GM21737 (cell line): ENCODE data around the gene PNMA6E.

Experiments used
- ATAC-seq: cut with Tn5 transposase; IDR thresholded peaks from one replicate; pipeline ENCODE4 v1.9.1; 2021; ENCODE audit warnings: mild to moderate bottlenecking, moderate library complexity; ENCODE audit not compliant: unreplicated experiment

Gene PNMA6E

DNA sequence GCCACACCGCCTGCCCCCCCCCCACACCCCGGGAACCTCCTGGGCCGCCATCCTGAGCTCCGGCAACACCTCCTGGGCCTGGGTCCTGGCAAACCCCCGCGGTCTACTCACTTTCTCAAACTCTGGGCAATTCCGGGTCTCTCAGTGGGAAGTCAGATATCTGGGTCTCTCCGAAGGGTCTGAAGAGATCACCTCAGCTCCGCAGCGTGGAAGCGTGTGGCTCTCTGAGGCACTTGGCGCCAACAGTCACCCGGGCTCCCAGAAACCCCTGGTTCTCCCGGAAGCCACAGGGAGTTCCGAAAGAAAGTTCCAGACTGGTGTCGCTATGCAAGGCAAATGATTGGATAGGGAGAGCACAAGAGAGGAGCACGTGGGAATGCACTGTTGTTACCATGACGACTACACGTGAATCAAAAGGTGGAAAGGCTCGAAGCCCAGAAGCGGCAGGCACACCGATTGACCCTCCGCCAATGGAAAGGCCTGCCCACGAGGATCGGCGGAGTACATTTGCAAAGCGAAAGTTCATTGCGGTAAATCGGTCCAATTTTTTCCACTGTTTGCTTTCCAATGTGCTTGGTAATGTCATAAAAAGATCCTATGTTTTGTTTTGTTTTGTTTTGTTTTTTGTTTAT, at the start of gene PNMA6E:
PNMA6E (minus strand) TSS at position 218 of the 632 bp plus-strand sequence. CDS start 2,501 bp downstream, outside the sequence.
- ATAC-seq = no peak

DNA sequence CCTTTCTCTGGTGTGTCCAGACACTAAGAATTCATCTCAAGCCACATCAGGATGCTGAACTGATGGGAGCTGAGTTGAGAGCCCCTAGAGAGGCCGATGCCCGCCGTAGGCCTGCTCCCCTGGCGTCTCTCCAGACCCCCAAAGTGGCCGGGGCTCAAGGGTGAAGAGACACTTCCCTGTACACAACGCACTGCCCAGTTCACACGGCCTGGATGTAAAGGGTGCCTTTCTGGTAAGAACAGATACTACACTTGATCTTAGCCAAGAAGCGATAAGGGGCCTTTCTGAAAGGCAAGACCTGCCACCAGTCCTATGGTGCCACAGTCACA, 49.8 kb upstream of the PNMA6E start:
- no peak for ATAC-seq

DNA sequence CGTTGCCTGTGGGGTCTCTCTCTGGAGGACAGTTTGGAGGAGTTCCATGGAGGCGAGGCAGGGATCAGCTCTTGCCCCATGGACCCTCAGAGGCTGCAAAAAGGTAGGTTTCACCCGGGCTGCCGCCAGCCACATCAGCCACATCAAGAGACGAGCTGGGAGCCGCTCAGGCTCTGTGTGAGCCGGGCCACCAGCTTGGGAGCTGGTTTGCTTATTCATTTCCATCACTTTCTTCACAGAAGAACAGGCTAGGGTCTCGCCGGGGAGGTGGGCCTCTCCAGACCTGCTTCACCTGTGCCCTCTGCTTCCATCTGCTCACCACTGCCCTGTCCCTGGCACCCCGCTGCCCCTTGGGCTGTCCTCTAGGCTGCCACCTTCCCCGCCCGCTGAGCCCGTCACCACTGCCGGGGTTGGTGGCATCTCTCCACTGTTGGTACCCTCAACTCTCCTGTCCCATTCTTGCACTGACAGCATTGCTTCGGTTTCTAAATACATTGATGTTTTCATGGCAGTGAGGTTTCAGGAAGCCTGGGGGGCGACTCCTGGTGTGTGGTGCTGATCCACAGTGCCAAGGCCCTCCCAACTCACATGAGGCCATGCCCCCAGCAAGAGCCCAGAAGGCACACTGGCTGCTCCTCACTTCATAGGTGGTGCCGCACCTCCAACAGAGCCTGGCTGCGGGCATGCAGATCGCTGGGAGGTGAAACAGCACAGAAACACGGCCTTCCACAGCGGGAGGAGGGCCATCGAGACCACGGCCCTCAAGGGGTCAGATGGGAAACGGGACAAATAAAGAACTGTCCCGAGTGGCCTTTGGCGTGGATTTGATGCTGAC, 49.2 kb upstream of the PNMA6E start:
- ATAC-seq = no peak

DNA sequence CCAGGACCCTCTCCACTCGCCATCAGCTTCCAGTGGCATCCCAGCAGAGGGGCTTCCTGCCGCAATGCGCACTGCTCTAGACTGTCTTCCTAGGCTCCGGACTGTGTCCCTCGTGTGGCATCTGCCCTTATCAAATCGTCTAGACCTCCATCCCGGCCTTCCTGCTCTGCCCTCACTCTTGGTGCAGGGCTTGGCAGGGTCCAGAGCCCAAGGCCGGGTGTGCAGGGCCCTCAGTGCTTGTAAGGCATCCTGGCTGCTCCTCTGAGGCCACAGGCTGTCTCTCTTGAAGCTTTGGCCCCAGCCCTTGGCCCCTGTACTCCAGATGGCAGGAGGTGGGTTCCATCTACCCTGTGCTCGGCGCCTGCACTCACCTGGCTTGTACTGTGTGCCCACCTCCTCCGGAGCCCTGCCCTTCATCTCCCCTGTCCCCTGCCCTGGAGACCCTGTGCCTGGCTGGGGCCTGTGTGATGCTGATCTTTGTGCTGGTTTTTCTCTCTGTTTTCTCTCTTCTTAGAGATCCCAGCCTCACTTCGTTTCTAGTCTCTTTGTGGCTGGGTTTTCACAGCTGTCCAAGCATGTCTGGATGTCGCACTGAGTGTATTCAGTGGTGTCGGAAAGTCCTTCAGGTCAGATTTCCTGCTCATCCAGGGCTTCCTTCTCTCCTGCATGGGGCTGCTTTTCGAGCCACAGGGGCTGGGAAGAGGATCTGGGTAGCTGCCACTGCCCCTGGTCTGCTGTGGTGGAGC, 48.4 kb upstream of the PNMA6E start:
- no peak for ATAC-seq

DNA sequence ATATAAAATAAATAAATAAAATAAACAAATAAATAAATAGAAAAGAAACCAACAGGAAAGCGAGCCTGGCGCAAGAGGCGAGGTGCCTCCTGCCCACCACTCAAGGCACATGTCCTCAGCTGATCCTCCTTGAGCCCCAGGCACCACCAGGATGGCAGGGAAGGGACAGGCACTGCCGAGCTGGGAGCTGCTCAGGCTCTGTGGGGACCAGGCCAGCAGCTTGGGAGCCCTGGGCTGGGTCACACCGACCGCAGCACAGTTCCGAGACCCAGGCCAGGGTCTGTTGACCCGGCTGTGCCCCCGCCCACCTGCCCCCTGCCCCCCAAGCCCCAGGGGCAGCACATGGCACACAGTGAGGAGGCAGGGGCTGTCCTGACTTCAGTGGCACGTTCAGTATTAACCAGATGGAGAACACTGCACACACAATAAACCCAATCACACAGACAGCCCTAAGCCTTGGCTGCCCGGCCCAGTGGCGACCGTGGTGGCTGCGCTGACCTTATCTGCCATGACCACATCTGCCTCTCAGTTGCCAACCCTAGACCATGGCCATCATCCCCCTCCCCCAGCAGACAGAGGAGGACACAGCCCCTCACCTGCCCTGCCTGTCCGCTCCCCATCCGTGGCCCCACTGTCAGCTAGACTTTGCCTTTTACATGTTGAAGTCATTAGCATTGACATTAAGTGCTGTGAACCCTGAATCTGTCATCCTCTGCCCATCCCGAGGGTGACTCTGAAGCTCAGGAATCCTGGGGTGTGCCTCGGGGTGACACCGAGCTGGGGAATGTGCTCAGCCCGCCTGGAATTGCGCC, 47.6 kb upstream of the PNMA6E start:
- ATAC-seq = no peak

DNA sequence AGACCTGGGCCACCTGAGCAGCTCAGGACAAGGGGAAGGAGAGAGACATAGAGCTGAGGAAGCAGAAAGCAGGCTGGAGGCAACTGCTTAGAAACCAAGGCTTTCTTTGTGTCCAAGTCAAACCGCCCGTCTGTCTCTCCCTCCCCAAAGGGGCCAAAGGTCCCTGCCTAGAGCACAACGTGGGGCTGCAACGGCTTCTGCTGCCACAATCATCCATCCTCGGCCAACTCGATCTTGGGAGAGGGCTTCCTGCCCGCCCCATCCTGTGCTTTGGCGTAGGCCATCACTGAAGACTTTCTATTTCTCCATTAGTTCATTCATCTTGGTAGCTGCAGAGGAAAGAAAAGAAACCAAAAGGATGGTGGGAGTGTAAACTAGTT, 46.4 kb upstream of the PNMA6E start:
- no peak for ATAC-seq

DNA sequence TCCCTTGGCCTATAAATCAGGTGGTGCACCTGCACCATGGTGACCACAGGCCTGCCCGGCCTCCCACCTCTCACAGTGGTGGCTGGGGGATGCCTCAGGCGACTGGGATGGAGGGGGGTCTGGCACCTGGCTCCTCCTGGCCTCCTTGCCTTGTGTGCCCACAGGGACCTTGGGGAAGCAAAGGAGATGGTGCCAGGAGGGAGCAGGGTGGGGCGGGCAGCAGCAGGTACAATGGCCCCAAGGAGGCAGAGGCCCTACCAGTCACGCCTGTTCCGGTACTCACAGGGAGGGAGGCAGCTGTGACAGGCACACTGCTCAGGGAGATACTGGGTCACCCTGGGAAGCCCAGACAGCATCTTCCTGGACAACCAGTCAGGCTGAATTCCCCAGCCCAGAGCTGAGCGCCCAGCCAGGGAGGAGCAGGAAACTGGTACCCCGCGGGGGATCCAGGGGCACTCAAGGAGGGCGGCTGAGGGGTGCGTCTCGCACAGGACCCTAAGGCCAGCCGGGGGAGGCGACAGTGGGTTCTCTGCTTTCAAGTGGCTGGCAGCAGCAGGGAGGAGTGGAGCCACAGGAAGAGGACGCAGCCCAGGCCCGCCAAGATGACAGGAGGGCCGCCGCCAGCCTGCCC, 45.9 kb upstream of the PNMA6E start:
- no peak for ATAC-seq

DNA sequence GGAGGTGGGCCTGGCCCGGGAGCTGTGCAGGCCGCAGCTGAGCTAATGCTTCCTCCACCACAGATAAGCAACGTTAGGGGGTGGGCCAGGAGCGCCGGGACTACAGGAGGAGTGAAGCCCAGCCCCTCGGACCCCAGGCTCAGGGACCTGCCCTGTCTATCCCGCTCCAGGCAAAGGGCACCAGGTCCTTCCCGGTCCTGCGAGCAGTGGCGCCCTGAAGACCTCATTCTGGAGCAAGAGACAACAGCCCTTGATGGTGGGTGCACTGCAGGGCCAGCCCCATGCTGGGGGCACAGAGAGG, 45.4 kb upstream of the PNMA6E start:
- no peak for ATAC-seq

DNA sequence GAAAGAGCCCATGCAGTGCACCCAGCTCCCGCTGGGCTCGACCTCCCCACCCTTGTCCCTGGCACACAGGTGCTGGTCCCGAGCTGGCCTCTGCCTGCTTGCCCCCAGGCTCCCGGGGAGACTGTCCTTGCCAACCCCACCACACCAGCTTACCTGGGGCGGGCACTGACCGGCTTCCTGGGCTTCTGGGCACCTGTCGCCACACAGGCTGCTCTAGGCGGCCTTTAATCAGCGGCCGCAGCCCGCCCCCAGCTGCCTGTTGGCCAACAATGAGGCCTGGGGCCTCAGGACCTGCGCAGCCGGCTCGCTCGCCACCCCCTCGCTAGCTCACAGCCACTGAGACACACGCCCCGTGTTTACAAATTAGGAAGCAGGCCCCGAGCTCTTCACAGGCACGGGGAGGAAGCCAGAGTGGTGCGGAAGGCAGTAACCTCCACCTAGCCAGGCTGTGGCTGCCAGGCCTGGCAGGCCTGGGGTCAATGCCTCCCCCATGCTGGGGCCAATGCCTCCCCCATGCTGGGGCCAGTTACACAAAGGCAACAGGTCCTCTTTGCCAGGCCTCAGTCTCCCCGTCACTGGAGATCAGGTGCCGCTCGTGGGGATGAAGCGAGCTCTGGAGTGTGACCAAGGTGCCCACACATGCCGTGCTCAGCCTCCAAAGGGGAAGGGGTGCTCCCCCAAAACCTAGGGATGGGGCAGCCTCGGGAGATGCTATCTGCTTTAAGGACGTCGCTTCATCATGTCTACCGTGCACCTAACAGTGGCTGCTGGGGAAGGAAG, 44.9 kb upstream of the PNMA6E start, which contains the start of gene TREX2:
TREX2 (minus strand) TSS at position 201 of the 780 bp plus-strand sequence. CDS start 626 bp downstream, outside the sequence.
- ATAC-seq = no peak

DNA sequence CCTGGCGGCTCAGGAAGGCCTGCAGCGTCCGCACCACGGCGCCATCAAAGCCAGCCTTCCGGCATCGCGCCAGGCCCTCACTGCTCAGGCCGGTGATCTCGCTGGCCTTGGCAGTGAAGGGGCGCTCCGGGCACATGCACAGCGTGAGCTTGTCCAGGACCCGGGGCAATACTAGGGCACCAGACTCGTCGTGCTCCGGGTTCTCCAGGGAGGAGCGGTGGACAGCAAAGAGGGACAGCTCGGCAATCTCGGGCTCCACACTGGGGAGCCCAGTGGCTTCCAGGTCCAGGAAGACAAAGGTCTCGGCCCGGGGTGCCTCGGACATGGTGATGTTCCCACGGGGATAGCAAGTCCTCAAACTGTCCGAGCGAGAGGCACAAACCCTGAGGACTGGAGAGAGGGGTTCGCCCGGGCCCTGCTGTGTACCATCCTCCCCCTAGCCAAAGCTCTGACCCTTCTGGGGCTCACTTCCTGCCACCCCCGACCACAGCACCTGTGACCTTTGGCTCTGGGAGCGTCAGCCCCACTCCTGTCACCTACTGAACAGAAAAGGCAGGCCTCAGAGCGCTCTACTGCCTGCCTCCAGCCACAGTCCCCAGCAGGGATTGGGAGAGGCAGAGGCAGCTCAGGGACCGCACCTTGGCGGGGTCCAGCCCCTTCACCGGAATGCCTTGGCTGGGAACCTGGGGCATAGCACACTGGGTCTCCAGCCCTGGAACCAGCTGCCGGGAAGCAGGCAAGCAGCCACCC, 44.1 kb upstream of the PNMA6E start:
- no peak for ATAC-seq

DNA sequence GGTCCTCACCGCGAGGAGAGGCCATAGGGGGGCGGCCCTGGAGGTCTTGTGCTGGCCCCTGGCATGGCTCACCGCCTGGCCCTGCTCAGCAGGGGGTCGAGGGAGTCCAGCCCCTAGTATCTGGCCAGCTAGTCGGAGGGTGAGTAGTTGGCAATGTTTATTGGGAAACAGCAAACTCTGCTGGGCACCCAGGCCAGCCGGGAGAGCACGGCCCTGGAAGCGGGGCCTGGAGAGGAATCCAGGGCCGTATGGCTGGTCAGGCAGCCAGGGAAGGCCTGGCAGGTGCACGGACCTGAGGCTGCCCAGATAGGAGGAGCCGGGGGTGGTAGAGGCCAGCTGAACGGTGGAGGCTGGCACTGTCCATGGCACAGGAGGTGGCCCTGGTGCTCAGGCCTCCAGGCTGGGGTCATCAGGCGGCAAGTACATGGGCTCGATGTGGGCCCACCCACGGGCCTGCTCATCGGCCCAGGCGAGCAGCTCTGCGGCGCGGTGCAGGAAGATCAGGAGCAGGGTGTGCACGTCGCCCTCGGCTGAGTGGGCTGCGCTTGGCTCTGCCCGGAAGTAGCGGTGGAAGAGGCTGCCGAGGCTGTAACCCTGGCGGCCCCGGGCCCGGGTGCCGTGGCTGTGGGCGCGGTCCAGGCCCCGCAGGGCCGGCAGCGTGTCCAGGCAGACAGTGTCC, 43.3 kb upstream of the PNMA6E start:
- no peak for ATAC-seq

DNA sequence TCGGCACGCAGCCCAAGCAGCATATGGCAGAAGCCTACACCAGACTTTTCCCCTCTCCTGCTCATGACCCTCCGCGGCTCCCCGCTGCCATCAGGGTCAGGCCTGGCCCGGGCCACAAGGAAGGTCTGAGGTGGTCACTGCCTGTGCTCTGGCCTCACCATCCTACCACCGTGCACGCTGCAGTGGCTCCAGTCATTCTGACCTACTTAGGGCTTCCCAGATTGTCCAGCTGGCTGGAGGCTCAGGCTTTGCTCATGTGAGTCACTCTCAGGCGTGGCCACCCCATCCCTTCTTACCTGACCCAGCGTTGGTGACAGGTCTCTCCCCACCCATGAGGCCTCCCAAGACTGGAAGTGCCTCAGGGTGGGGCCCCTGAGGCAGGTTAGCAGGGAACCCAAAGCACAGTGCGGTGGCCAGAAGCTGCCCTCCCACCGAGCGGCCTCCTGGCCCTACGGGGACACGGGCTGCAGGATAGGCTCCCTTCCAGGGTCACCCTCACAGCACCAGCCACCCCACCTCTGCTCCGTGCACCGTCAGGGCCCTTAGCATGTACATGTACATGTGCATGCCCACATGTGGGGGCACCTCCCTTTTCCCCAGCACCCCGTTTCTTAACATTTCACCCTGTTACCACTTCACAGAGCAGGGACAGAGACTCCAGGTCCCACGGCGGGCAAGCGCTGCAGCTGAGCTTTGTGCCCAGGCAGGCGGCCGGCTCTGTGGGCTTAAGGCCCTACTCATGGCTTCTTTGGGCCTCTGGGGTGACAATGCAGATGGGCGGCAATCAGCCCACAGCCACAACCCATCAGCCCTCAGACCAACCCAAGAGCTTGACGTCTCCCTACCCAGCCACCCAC, 42.6 kb upstream of the PNMA6E start:
- no peak for ATAC-seq

DNA sequence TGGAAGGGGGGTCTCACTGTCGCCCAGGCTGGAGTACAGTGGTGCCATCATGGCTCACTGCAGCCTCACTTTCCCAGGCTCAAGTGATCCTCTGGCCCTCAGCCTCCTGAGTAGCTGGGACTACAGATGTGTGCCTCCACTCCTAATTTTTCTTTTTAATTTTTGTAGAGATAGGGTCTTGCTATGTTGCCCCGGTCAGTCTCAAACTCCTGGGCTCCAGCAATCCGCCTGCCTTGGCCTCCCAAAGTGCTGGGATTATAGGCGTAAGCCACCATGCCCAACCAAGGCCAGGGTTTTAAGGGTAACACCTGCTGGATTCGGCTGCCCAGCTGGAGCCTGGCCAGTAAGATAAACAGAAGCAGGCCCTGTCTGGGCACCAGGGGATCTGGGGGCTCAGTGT, 41.3 kb upstream of the PNMA6E start:
- ATAC-seq = no peak

DNA sequence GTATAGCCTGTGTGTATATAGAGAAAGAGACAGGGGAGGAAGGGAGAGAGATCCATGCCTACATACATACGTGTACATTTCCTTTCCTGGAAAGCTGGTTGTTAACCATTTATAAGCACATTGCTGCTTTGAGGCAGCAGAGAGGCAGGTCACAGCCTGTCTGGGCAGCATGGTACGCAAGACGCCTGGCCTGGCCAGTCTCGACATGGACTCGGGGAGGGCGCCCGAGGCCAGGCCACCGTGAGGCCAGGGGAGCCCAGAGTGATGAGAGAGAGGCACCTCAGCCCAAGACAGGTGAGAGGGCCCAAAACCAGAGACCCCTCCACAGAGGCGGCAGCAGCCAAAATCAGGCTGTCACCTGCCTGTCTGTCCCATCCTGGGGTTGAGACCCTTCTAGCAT, 40.8 kb upstream of the PNMA6E start:
- ATAC-seq = no peak

DNA sequence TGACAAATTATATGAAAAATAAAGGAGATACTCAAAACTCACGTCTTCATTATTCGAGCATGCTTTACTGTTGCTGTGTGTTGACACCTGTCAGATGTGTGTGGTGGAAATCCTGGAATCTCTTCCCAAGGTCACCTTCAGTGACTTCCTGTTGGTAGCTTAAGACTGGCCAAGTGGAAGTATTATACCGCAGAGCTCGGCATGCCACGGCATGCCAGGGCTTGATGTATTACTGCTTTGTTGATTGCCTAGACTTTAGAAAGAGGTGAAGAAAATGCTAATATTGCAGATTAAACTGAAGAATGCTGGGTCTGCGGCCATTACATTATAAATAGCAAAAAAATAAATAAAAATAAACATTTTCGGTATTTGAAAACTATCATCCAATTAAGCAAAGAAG, 40.1 kb upstream of the PNMA6E start:
- ATAC-seq = no peak

DNA sequence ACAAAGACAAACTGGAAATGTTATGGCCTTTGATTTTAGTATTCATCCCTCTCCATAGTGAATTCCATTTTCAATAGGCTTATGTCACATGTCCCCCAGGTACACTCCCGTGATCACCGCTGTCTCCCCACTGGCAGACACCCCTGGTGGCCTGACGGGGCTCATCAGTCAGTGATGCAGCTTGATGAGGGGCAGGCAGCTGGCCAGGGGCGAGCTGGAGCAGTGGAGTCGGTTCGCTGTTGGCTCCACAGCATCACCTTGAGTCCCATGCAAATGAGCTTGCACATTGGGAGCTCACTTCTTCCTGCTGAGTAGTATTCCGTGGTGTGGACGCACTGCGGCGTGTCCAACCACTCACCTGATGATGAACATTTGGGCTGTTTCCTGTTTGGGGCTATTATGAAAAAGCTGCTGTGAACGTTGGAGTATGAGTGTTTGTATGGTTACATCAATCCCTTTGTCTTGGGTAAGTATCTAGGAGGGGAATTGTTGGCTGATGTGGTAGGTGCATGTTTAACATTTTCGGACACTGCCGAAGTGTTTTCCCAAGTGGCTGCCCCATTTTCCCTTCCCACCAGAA, 39.5 kb upstream of the PNMA6E start:
- ATAC-seq = no peak

DNA sequence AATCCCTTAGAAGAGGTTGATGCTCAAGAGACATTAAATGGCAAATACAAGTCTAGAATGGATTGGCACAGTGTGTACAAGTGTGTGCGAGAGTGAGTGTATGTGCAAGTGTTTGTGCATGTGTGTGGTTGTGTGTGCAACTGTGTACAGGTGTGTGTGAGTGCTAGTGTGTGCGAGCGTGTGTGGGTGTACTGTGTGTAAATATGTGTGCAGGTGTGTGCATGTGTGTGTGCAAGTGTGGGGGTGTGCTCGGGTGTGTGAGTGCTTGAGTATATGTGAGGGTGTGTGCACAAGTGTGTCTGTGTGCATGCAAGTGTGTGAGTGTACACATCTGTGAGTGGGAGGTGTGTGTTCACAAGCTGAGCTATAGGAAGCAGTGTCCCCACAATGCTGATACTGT, 38.8 kb upstream of the PNMA6E start:
- no peak for ATAC-seq
